HG02885 (cell line): Measurements from ENCODE around the gene TMEM143.
"Not testable (repeated sequence)": the region's sequence is repeated elsewhere in the genome, so short reads cannot be mapped to it uniquely, and the experiment has no call there.

ENCODE experiments used
- ATAC-seq: cut with Tn5 transposase; IDR thresholded peaks from one replicate; pipeline ENCODE4 v1.9.1; 2021; ENCODE audit warnings: mild to moderate bottlenecking; ENCODE audit not compliant: unreplicated experiment, poor library complexity

Gene TMEM143

GRCh38 chr19:48363810-48364597, at the start of gene TMEM143, which contains the start of gene SYNGR4:
Gene TMEM143 (minus strand): TSS chr19:48363940. CDS start chr19:48363920, 20 bp downstream.
Gene SYNGR4 (plus strand): TSS chr19:48364367. CDS start chr19:48365843, 1,476 bp downstream.
- ATAC-seq = peak; percentile 84

DNA sequence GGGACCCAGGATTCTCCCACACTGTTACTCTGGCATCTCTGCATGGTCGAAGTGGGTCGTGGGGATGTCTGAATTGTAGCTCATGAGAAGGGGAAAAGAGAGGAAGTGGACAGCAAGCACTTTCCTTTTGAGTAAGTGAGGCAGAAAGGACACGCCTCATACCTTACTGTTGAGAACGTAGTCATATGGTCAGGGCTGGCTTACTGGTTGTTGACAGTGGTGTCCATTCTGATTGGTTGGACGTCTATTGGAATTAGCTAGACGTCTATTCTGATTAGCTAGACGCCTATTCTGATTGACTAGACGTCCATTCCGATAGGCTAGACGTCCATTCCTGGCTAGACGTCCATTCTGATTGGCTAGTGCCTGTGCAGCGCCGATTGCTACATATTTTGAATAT, 42.1 kb upstream of the TMEM143 start:
- no peak for ATAC-seq

GRCh38 chr19:48405010-48405659, 41.4 kb upstream of the TMEM143 start:
- ATAC-seq = no peak

DNA sequence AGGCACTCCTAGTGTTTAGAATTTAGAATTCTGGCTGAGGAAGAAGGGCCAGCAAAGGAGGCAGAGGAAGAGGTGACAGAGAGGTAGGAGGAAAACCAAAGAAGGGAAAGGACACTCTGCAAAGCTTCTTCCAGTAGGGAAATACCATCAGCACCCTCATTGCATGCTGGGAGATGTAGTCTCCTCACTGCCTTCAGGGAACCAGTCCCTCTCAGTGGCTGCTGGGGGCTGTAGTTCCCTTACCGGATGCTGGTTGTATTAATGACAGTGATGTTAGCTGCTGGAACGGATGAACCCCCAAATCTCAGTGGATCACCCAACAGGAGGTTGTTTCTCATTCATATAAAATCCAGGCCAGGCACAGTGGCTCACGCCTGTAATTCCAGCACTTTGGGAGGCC, 39.9 kb upstream of the TMEM143 start:
- peak; percentile 67 for ATAC-seq

GRCh38 chr19:48401287-48401686, 37.5 kb upstream of the TMEM143 start:
- ATAC-seq = no peak

GRCh38 chr19:48400018-48400742, 36.4 kb upstream of the TMEM143 start:
- ATAC-seq = no peak

DNA sequence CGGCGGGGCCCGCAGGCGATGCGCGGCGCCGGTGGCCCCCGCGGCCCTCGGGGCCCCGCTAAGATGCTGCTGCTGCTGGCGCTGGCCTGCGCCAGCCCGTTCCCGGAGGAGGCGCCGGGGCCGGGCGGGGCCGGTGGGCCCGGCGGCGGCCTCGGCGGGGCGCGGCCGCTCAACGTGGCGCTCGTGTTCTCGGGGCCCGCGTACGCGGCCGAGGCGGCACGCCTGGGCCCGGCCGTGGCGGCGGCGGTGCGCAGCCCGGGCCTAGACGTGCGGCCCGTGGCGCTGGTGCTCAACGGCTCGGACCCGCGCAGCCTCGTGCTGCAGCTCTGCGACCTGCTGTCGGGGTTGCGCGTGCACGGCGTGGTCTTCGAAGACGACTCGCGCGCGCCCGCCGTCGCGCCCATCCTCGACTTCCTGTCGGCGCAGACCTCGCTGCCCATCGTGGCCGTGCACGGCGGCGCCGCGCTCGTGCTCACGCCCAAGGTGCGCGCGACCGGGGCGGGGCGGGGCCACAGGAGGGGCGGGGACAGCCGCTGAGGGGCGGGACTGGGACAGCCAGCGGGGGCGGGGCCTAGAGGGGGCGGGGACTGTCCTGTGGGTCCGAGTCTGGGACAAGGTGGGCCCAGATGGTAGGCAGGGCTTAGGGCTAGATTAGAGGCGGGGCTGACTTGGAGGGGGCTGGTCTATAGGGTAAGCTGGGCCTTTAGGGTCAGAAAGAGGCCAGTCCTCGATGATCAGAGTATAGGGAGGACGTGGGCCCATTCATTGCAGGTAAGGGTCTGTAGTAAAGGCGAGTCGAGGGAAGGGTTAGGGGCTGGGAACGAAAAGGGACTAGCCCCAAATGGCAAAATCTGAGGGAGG, 34.9 kb upstream of the TMEM143 start:
- peak; percentile 61 for ATAC-seq

DNA sequence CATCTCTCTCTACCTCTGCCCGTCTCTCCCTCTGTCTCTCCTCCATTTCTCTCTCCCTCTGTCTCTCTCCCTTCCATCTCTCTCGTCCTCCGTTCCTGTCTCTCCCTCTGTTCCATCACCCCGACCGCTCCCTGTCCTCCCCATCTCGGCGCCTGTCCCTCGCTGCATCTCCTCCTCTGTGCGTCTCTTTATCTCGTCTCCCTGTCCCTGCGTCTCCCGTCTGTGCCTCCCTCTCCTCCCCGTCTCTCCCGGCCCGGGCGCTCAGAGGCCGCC, 34.3 kb upstream of the TMEM143 start:
- ATAC-seq = no peak

GRCh38 chr19:48397263-48398101, 33.7 kb upstream of the TMEM143 start:
- no peak for ATAC-seq

- ATAC-seq = no peak
Observed at GRCh38 chr19:48396824-48397176, 33.1 kb upstream of the TMEM143 start.

- no peak for ATAC-seq
Observed at GRCh38 chr19:48396016-48396823, 32.5 kb upstream of the TMEM143 start.

GRCh38 chr19:48395499-48395898, 31.8 kb upstream of the TMEM143 start:
- no peak for ATAC-seq

DNA sequence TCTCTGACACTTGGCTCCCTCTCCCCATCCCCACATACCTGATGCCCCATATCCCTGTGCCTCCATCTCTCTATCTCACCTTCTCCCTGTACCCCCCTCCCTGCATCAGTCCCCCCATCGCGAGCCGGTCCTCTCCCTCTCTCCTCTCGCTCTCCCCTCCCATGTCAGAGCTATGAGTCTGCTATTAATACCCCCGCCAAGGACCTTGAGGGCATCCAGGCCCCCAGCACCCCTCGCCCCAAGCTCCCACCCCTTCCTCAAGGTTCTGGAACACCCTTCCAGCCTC, 31.4 kb upstream of the TMEM143 start:
- no peak for ATAC-seq

DNA sequence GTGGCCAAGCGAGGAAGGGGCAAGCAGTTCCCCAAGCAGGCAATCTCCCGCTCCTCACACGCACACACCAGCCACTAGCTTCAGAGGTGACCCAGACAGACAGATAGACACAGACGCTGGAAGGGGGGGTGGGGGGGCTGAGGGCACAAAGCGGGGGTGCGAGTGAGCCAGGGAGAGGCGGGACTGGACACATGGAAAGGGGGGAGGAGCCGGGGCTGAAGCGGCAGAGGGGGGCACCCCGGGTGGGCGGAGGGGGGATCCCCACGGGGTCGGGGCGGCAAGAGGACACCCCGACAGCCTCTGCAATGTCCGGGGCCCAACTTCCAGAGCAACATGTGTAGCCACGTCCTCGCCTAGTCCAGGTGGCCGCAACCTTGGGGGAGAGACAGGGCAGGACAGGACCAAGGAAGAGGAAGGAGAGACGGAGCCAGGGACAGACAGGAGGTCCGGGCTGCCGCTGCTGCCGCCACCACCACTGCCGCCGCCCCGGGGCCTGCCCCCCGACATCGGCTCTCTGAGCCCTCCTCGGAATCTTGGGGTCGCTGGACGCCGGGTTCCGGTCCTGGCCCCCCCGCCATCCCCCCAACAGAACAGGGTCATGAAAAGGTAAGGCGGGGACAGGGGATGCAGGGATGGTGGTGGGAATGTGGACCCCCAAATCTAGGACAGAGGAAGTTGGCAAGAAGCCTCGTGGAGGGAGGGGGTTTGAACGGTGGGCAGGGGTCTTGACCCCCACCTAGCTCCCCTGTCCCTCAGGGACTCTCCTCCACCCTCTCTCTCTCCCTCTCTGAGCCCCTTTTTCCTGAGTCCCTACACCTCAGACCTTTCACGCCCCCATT, 30.8 kb upstream of the TMEM143 start:
- ATAC-seq = no peak

- ATAC-seq = no peak
Observed at GRCh38 chr19:48393559-48394330, 30.0 kb upstream of the TMEM143 start, which contains the start of gene GRIN2D. Gene GRIN2D (plus strand): TSS chr19:48393668. CDS start chr19:48398393, 4,725 bp downstream.

- no peak for ATAC-seq
Observed at GRCh38 chr19:48392860-48393558, 29.3 kb upstream of the TMEM143 start.

GRCh38 chr19:48392006-48392344, 28.2 kb upstream of the TMEM143 start:
- ATAC-seq = not testable (repeated sequence)
